Measurements from ENCODE around the gene NBL1. TPM values are rescaled to one million over a fixed set of nuclear protein-coding genes. Genes with fewer than 3 reads are reported as not detected.

The NBL1 gene
- total and polyA plus RNA-seq, 2 experiments from 2014 or later: 6.1 to 10.6 TPM

DNA sequence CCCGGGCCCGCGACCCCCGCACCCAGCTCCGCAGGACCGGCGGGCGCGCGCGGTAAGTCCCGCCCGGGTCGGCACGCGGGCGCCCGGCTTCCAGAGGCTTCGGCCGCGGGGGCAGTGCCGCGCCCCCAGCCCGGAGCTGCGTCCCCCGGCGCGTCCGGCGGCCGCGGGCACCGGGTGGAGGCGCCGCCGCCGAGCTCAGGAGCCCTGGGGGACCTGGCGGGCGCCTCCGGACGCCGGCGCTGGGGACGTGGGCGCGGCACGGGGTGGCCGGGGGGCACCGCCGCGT, 227 bp downstream of the NBL1 start (continued):
- TF ChIP-seq, protein P1, sequence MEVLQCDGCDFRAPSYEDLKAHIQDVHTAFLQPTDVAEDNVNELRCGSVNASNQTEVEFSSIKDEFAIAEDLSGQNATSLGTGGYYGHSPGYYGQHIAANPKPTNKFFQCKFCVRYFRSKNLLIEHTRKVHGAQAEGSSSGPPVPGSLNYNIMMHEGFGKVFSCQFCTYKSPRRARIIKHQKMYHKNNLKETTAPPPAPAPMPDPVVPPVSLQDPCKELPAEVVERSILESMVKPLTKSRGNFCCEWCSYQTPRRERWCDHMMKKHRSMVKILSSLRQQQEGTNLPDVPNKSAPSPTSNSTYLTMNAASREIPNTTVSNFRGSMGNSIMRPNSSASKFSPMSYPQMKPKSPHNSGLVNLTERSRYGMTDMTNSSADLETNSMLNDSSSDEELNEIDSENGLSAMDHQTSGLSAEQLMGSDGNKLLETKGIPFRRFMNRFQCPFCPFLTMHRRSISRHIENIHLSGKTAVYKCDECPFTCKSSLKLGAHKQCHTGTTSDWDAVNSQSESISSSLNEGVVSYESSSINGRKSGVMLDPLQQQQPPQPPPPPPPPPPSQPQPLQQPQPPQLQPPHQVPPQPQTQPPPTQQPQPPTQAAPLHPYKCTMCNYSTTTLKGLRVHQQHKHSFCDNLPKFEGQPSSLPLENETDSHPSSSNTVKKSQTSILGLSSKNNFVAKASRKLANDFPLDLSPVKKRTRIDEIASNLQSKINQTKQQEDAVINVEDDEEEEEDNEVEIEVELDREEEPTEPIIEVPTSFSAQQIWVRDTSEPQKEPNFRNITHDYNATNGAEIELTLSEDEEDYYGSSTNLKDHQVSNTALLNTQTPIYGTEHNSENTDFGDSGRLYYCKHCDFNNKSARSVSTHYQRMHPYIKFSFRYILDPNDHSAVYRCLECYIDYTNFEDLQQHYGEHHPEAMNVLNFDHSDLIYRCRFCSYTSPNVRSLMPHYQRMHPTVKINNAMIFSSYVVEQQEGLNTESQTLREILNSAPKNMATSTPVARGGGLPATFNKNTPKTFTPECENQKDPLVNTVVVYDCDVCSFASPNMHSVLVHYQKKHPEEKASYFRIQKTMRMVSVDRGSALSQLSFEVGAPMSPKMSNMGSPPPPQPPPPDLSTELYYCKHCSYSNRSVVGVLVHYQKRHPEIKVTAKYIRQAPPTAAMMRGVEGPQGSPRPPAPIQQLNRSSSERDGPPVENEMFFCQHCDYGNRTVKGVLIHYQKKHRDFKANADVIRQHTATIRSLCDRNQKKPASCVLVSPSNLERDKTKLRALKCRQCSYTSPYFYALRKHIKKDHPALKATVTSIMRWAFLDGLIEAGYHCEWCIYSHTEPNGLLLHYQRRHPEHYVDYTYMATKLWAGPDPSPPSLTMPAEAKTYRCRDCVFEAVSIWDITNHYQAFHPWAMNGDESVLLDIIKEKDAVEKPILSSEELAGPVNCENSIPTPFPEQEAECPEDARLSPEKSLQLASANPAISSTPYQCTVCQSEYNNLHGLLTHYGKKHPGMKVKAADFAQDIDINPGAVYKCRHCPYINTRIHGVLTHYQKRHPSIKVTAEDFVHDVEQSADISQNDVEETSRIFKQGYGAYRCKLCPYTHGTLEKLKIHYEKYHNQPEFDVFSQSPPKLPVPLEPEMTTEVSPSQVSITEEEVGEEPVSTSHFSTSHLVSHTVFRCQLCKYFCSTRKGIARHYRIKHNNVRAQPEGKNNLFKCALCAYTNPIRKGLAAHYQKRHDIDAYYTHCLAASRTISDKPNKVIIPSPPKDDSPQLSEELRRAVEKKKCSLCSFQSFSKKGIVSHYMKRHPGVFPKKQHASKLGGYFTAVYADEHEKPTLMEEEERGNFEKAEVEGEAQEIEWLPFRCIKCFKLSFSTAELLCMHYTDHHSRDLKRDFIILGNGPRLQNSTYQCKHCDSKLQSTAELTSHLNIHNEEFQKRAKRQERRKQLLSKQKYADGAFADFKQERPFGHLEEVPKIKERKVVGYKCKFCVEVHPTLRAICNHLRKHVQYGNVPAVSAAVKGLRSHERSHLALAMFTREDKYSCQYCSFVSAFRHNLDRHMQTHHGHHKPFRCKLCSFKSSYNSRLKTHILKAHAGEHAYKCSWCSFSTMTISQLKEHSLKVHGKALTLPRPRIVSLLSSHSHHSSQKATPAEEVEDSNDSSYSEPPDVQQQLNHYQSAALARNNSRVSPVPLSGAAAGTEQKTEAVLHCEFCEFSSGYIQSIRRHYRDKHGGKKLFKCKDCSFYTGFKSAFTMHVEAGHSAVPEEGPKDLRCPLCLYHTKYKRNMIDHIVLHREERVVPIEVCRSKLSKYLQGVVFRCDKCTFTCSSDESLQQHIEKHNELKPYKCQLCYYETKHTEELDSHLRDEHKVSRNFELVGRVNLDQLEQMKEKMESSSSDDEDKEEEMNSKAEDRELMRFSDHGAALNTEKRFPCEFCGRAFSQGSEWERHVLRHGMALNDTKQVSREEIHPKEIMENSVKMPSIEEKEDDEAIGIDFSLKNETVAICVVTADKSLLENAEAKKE (CRISPR knock-in tag; IDR thresholded peaks at IDR 0.05): no peak
- TF ChIP-seq EZH2 (IDR thresholded peaks at IDR 0.05; ENCODE audit: low read depth, unreplicated experiment) (no peak), CREB1 (CRISPR knock-in tag; IDR thresholded peaks at IDR 0.05; ENCODE audit: low read depth) (no peak), STAT1 (IDR thresholded peaks at IDR 0.05; ENCODE audit: unreplicated experiment) (no peak)
- TF ChIP-seq, protein P2, sequence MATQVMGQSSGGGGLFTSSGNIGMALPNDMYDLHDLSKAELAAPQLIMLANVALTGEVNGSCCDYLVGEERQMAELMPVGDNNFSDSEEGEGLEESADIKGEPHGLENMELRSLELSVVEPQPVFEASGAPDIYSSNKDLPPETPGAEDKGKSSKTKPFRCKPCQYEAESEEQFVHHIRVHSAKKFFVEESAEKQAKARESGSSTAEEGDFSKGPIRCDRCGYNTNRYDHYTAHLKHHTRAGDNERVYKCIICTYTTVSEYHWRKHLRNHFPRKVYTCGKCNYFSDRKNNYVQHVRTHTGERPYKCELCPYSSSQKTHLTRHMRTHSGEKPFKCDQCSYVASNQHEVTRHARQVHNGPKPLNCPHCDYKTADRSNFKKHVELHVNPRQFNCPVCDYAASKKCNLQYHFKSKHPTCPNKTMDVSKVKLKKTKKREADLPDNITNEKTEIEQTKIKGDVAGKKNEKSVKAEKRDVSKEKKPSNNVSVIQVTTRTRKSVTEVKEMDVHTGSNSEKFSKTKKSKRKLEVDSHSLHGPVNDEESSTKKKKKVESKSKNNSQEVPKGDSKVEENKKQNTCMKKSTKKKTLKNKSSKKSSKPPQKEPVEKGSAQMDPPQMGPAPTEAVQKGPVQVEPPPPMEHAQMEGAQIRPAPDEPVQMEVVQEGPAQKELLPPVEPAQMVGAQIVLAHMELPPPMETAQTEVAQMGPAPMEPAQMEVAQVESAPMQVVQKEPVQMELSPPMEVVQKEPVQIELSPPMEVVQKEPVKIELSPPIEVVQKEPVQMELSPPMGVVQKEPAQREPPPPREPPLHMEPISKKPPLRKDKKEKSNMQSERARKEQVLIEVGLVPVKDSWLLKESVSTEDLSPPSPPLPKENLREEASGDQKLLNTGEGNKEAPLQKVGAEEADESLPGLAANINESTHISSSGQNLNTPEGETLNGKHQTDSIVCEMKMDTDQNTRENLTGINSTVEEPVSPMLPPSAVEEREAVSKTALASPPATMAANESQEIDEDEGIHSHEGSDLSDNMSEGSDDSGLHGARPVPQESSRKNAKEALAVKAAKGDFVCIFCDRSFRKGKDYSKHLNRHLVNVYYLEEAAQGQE (IDR thresholded peaks at IDR 0.05; ENCODE audit: unreplicated experiment): no peak
- TF ChIP-seq, protein P3, sequence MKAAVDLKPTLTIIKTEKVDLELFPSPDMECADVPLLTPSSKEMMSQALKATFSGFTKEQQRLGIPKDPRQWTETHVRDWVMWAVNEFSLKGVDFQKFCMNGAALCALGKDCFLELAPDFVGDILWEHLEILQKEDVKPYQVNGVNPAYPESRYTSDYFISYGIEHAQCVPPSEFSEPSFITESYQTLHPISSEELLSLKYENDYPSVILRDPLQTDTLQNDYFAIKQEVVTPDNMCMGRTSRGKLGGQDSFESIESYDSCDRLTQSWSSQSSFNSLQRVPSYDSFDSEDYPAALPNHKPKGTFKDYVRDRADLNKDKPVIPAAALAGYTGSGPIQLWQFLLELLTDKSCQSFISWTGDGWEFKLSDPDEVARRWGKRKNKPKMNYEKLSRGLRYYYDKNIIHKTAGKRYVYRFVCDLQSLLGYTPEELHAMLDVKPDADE (IDR thresholded peaks at IDR 0.05): no peak

All from GM23338 (cell line).